HepG2 (cell line): ENCODE measurements around the gene SLCO4A1. TPM values are rescaled to one million over a fixed set of nuclear protein-coding genes. Genes with fewer than 3 reads are reported as not detected.

ENCODE experiments used
- ATAC-seq: fragments of 200-7000 bp; cut with Tn5 transposase; 3 replicates; pipeline ENCODE4 v1.9.1; 2020; ENCODE audit warnings: mild to moderate bottlenecking, moderate library complexity
- BruUV-seq: library from RNA; stranded (reverse); fragments of 400-500 nt; replicated peaks from 2 replicates; lab custom pipeline; 2021; lab: Mats Ljungman, UMichigan
- CTCF ChIA-PET: fragments of 300-600 bp; formaldehyde crosslinking; extraction: SDS; loops from one replicate; lab custom pipeline; 2021; ENCODE audit warnings: low total read pairs, inconsistent platforms, low intra/inter-chr PET ratio; lab: Yijun Ruan, JAX
- POLR2A ChIA-PET: fragments of 350-600 bp; sonication (Branson Sonifier 250); formaldehyde crosslinking; loops from one replicate; lab custom pipeline; 2020; ENCODE audit warnings: antibody characterized with exemption, inconsistent platforms; lab: Yijun Ruan, JAX
- DNase-seq: peaks from one replicate; pipeline ENCODE4 v3.0.0-alpha.2; 2015; ENCODE audit warnings: low spot score
- FAIRE-seq: peaks from 3 replicates; lab custom pipeline; 2011; peaks lifted over from hg19 to GRCh38; lab: Jason Lieb, UNC
- H2AFZ ChIP-seq: one replicate; pipeline ENCODE4 v1.6.1; 2011; ENCODE audit warnings: low read length, inconsistent platforms
- H3K27ac ChIP-seq: fragments of 300-600 bp; 3 replicates; pipeline ENCODE4 v1.8.0; 2011; ENCODE audit warnings: mixed run types, mild to moderate bottlenecking, mixed read lengths, low read length, inconsistent platforms; ENCODE audit not compliant: insufficient read depth; ENCODE audit errors: extremely low read length
- H3K27me3 ChIP-seq, 2 experiments: fragments of 200-600 bp in 1 of 2; 2 replicates in 1 of 2; 3 replicates in 1 of 2; pipeline versions ENCODE4 v1.6.0 to v1.8.0; 2011; ENCODE audit warnings: low read length in 2 of 2, mild to moderate bottlenecking in 2 of 2, moderate library complexity in 2 of 2, inconsistent platforms in 1 of 2; ENCODE audit not compliant: insufficient read depth in 2 of 2, control insufficient read depth in 1 of 2
- H3K36me3 ChIP-seq, 2 experiments: fragments of 200-600 bp in 1 of 2; replicated peaks in 1 of 2; 2 replicates in 1 of 2; 3 replicates in 1 of 2; pipeline versions ENCODE4 v1.5.1 to v1.8.0; 2011; ENCODE audit warnings: low read length in 2 of 2, inconsistent platforms in 1 of 2; ENCODE audit not compliant: insufficient read depth in 2 of 2, control insufficient read depth in 1 of 2
- H3K4me1 ChIP-seq: 2 replicates; pipeline ENCODE4 v1.5.1; 2012; ENCODE audit warnings: low read length, inconsistent platforms; ENCODE audit not compliant: insufficient read depth
- H3K4me2 ChIP-seq: 2 replicates; pipeline ENCODE4 v1.6.0; 2011; ENCODE audit warnings: low read depth, low read length, inconsistent platforms
- H3K4me3 ChIP-seq, 3 experiments: fragments of 200-600 bp in 1 of 3; sonication (generic), shearing (Covaris generic) in 1 of 3; replicated peaks in 1 of 3; 2 replicates each; pipeline ENCODE4 v1.5.1; 2011 to 2016; ENCODE audit warnings: low read length in 3 of 3, inconsistent platforms in 2 of 3, low read depth in 2 of 3, mild to moderate bottlenecking in 2 of 3, control low read depth in 1 of 3, mixed read lengths in 1 of 3; ENCODE audit not compliant: insufficient read depth in 1 of 3
- H3K79me2 ChIP-seq: one replicate; pipeline ENCODE4 v1.6.1; 2011; ENCODE audit warnings: low read length, inconsistent platforms; ENCODE audit not compliant: insufficient read depth
- H3K9ac ChIP-seq: 2 replicates; pipeline ENCODE4 v1.6.0; 2011; ENCODE audit warnings: mild to moderate bottlenecking, low read depth, low read length, inconsistent platforms; ENCODE audit not compliant: insufficient read depth
- H3K9me3 ChIP-seq: 2 replicates; pipeline ENCODE4 v1.5.1; 2012; ENCODE audit warnings: mild to moderate bottlenecking, low read length
- H4K20me1 ChIP-seq: 2 replicates; pipeline ENCODE4 v1.6.0; 2011; ENCODE audit warnings: inconsistent platforms, mild to moderate bottlenecking, low read length, moderate library complexity; ENCODE audit not compliant: insufficient read depth
- HNRNPH1 ChIP-seq: fragments of 200-400 bp; formaldehyde crosslinking; optimal IDR thresholded peaks from 2 replicates; pipeline ENCODE3; 2017; ENCODE audit warnings: mild to moderate bottlenecking, low read depth, low read length
- SCMH1 ChIP-seq: sonication (generic); formaldehyde crosslinking; IDR thresholded peaks from 2 replicates; pipeline ENCODE4 v1.9.0; 2021; ENCODE audit warnings: missing genetic modification reagents, mild to moderate bottlenecking, borderline replicate concordance
- ZNF207 ChIP-seq: fragments of 450-650 bp; IDR thresholded peaks from 2 replicates; pipeline ENCODE4 v1.6.1; 2016; ENCODE audit warnings: antibody characterized with exemption, borderline replicate concordance
- WGBS: methylation state at CpG from one replicate; pipeline ENCODE4 v1.1.6; 2017; ENCODE audit warnings: low lambda C conversion rate; 5-methylcytosine and 5-hydroxymethylcytosine counted together
- in situ Hi-C: cut with HindIII; loops from 2 replicates; pipeline ENCODE4 v1.10.0; 2017; ENCODE audit warnings: low pct_unique_long_range_greater_than_20kb; ENCODE audit not compliant: extremely low pct_ligation_motif_present
- intact Hi-C: fragments of 100-400 bp; cut with micrococcal nuclease; formaldehyde crosslinking; loops from one replicate; pipeline ENCODE4 v1.10.0; 2022; ENCODE audit not compliant: unreplicated experiment
- polyA plus RNA-seq, 8 experiments: library from polyadenylated mRNA; depleted of rRNA in 3 of 8; stranded (reverse) in 7 of 8; unstranded in 1 of 8; fragments of >200 nt; fragmentation: Illumina TruSeq in 4 of 8; extraction: Trizol in 4 of 8; gene quantifications; 2 replicates each; pipeline versions ENCODE4 v1.2.1 to v1.2.3, GENCODE V29; 2011 to 2016; ENCODE audit warnings: low read depth in 4 of 8, missing spikeins in 1 of 8, mixed read lengths in 1 of 8; ENCODE audit not compliant: insufficient read depth in 1 of 8
- total RNA-seq, 5 experiments: library from RNA; depleted of rRNA; stranded (reverse); fragments of >200 nt; fragmentation: Illumina TruSeq; extraction: Trizol; gene quantifications; 2 replicates each; pipeline ENCODE4 v1.2.3, GENCODE V29; 2016; ENCODE audit warnings: low read depth in 1 of 5
- TF ChIP-seq, protein P1 (sequence below): fragments of 450-650 bp; IDR thresholded peaks from 2 replicates; pipeline ENCODE4 v1.6.1; 2016

SLCO4A1 gene
- total and polyA plus RNA-seq, 2 of the 13 experiments (the other 11 are each of a cell fraction or from before 2014, with no cell fraction given): 55.5 to 112 TPM

GRCh38 chr20:62615750-62616251, 26.5 kb upstream of the SLCO4A1 start:
- TF ChIP-seq ZNF207: 0 out of 2 replicates have a peak, but pooled peaks have one; percentile 30
- no peak for TF ChIP-seq SCMH1 (CRISPR knock-in tag)
- TF ChIP-seq, protein P1, sequence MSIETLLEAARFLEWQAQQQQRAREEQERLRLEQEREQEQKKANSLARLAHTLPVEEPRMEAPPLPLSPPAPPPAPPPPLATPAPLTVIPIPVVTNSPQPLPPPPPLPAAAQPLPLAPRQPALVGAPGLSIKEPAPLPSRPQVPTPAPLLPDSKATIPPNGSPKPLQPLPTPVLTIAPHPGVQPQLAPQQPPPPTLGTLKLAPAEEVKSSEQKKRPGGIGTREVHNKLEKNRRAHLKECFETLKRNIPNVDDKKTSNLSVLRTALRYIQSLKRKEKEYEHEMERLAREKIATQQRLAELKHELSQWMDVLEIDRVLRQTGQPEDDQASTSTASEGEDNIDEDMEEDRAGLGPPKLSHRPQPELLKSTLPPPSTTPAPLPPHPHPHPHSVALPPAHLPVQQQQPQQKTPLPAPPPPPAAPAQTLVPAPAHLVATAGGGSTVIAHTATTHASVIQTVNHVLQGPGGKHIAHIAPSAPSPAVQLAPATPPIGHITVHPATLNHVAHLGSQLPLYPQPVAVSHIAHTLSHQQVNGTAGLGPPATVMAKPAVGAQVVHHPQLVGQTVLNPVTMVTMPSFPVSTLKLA: peak; percentile 97
- TF ChIP-seq HNRNPH1: no peak
- in situ Hi-C loops: loop anchor here (5.0 kb wide), 1 partner anchor 114 kb away; no protein-coding TSS in a partner anchor

More at GRCh38 chr20:62615750-62616251, 26.5 kb upstream of the SLCO4A1 start:
- intact Hi-C loops: loop anchor here (1.0 to 5.0 kb wide), 3 partner anchors 116 to 204 kb away; no protein-coding TSS in a partner anchor
- H3K27ac ChIP-seq: no peak overlapping the region
- no peaks in the 10 kb centered on the region for H3K79me2 ChIP-seq
- H3K9ac ChIP-seq: no peak overlapping the region
- H3K36me3 ChIP-seq: no peaks in the 10 kb centered on the region
- POLR2A ChIA-PET: no interaction called here
- CTCF ChIA-PET: interaction anchor here (1.8 to 3.5 kb wide), 3 partner anchors 99 to 176 kb away, joined by 10 to 27 read pairs (median 25); no protein-coding TSS in a partner anchor
- DNase-seq (no peak), FAIRE-seq (peak; percentile 28), ATAC-seq (no peak)
- H3K4me3 ChIP-seq: no peak overlapping the region
- WGBS: 51% methylated on average over 12 of the region's 12 CpGs
- peaks cover 5 to 64% of the 10 kb centered on the region in 2 experiments; a peak in 4 of 5 replicates for H3K27me3 ChIP-seq
- no peaks in the 10 kb centered on the region for H4K20me1 ChIP-seq
- no peak overlapping the region for H3K4me2 ChIP-seq
- H3K4me1 ChIP-seq: peaks cover 30% of the 10 kb centered on the region
- no peaks in the 10 kb centered on the region for H3K9me3 ChIP-seq
- no peak overlapping the region for H2AFZ ChIP-seq
- no TSS peak for BruUV-seq
